Activated CD4-positive, alpha-beta T cell treated with anti-CD3 and anti-CD28 coated beads, Interleukin-2, amount 50 U/mL, for 4 hours (primary cell): ENCODE data around the gene ACAP3.

Experiments used
- DNase-seq, 2 experiments: peaks; one replicate each; pipeline ENCODE4 v3.0.0-alpha.2; 2020

The ACAP3 gene

DNA sequence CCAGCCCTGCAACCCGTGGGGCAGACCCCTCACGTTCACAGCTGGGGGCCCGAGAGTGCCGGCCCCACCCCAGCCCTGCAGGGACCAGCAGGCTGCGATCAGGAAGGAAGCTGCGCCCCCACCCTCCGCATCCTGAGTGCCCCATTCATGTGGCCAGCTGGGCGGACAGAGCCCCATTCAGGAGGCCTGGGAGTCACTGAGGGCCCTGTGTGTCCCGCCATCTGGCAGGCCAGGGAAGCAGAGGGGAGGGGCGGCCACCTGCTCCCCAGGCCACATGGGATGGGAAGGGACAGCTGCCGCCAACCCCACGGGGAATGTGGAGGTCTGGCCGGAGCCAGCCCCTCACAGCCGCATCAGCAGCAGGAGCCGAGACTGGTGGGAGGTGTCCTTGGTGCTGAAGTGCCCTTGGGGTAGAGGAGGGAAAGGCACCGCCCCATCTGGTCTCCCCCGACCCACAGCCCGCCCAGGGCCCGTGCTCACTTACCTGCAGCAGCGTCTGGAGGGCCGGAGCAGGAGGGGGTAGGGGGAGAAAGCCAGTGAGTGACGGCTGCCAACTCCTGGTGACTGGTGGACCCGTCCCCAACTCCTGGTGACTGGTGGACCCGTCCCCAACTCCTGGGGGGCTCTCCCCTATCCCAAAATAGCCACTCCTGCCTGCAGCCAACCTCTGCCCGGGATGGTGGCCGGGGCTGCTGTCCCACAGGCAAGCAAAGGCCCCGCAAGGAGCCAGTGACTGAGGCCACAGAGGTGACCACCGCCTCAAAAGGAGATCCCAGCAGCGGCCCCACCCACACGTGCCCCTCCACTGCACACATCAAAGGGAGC lies 8.7 kb downstream of the ACAP3 start:
- DNase-seq: no peak

DNA sequence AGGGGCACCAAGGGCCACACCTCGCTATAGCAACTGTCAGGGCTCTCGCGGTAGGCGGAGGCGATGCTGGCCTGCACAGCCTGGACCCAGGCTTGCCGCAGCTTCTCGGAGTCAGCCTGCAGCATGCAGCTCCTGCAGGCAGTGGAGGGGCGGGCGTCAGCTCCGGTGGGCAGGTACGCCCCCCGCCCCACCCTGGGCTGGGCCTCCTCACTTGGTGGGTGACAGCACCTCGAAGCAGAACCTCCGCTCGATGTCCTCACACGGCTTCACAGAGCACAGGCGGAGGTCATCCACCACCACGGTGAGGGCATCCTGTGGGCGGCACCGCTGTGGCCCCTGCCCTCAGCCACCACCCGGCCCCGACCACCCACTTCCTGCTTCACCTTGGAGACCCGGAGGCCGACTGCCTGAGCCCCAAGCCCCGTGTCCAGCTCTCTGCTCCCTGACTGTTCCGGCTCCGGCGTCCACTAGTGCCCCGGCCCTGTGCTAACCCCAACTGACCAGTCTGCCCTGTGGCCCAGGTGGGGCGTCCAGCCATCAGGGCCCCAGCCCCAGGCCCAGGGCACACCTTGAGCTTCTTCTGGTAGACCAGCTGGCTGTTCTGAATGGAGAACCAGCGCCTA lies 9.8 kb downstream of the ACAP3 start:
- DNase-seq: no peak

GRCh38 chr1:1296070-1297061 lies 11.4 kb downstream of the ACAP3 start:
- no peak for DNase-seq

DNA sequence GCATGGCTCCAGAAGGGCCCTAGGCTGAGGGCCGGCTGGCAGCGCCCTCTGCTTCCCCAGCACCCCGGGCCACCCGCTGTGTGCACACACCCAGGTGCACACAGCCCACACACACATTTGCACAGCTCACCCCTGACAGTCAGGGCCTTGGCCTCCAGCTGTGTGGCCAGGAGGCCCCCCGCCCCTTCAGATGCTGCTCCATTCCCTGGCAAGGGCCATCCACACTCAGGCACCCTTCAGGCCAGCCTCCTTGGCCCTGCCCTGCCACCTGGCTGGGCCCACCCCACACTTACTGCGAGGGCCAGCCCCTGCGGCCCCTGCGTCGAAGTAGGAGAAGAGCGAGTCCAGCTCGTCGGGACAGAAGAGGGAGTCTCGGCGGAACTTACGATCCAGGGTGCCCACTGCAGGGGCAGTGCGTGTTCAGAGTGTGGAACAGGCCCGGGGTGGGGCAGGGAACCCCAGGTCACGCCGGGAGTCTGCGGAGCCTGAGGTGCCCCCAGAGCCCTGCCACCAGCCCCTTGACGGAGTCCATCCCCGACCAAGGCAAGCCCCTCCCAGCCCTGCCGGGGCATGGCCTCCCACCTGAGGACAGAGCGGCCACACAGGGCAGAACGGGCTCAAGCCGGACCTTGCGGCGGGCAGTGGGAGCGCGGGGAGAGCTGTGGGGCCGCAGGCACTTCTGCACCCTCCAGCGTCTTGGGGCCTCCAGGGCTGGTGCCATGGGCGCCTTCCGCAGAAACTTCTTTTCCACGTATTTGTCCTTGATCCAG lies 12.4 kb downstream of the ACAP3 start:
- DNase-seq: no peak

GRCh38 chr1:1294250-1294890 lies 13.4 kb downstream of the ACAP3 start:
- no peak for DNase-seq

DNA sequence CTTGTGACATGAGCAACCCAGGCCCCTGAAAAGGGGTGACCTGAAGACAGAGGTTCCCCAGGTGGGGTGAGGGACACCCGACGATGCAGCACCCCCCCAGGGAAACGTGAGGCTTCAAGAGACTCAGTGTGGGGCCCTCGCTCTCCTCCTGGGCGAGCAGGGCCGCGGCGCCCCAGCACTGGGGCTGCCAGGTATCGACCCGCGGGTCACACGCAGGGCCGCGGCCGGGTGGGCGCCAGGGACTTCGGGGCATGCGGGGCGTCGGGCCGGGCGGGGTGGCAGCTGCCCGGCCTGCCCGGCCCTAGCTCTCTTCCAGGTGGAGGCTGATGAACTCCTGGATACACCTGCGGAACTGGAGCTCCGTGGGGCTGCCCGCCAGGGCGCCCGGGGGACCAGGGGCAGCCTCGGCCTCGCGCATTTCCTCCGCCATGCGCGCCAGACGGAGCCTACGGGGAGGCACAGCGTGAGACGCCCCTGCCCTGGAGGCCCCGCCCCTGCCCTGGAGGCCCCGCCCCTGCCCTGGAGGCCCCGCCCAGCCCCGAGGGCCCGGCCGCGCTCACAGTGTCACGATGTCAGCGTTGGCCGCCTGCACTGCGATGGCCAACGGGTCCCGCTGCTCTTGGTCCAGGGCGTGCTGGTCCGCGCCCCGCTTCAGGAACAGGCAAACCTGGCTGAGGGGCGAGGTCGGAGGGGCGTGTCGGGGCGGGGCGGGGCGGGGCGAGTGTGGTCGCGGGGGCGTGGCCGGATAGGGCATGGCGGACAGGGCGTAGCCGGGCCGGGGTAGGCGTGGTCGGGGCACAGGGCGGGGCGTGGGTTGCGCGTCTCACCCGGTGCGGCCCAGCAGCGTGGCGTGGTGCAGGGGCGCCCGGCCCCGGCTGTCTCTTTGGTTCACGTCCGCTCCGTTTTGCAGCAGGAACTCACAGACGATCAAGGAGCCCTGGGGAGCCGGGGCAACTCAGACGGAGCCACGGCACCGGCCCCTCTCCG lies 14.2 kb downstream of the ACAP3 start:
- DNase-seq: no peak

GRCh38 chr1:1292851-1293250 lies 14.9 kb downstream of the ACAP3 start:
- DNase-seq: no peak

GRCh38 chr1:1292442-1292779 lies 15.3 kb downstream of the ACAP3 start:
- DNase-seq: no peak

DNA sequence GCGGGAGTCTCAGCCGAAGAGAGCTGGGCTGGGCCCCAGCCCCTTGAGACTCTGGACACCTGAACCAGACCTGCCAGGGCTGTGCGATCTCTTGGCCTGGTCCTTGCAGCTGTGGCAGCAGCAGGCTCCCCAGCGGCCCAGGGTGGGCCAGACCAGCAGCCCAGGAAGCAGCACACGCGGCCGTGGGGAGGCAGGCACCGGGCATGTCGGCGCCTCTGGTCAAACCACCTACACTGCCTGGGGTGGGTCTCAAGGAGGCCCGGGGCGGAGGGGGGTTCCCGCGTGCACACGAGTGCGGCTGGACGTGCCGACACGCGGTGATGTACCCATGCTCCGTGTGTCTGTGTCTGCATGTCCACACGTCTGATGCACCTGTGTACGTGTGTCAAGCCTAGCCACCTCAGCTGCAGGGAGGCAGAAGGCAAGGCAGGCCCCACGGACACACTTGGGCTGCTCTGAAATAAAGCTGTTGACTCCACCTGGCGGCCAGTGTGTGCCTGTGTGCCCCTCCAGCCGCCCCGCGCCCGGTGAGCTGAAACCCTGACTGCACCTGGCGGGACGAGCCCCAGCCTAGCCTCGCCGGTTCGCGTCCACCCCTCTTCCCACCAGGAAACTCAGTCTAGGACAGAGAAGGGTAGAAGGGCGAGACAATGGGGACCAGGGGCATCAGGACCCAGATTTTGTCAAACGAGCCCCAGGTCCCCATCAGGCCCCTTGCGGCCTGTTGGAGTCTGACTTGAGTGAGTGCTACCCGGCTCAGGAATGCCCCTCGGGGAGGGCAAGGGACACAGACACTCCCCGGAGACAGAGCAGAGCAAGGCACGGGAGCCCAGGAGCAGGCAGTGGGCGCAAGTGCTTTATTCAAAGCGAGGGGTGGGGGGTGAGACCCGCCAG lies 15.9 kb downstream of the ACAP3 start:
- DNase-seq: peak; percentile 64 to 68

GRCh38 chr1:1291023-1291528 lies 16.7 kb downstream of the ACAP3 start:
- no peak for DNase-seq

- peak; percentile 63 to 65 for DNase-seq
Observed at GRCh38 chr1:1290238-1290731, 17.4 kb downstream of the ACAP3 start.

- DNase-seq: no peak
Observed at GRCh38 chr1:1287288-1288110, 20.2 kb downstream of the ACAP3 start.

GRCh38 chr1:1286313-1287261 lies 21.1 kb downstream of the ACAP3 start:
- DNase-seq: no peak

GRCh38 chr1:1285611-1286311 lies 22.0 kb downstream of the ACAP3 start:
- DNase-seq: no peak

GRCh38 chr1:1285102-1285571 lies 22.6 kb downstream of the ACAP3 start:
- no peak for DNase-seq
